Thyroid gland (tissue), 4 donors: ENCODE measurements around the gene ACTR6. TPM values are rescaled to one million over a fixed set of nuclear protein-coding genes. Genes with fewer than 3 reads are reported as not detected.

Experiments used
- DNase-seq, 2 donors: peaks; one replicate each; pipeline ENCODE4 v3.0.0-alpha.2; 2019
- H3K27ac ChIP-seq, 3 donors: fragments of 200-600 bp; sonication (generic); 1 replicate in 2 of 3; 2 replicates in 1 of 3; pipeline ENCODE4 v1.5.1; 2016 to 2019; ENCODE audit warnings: mild to moderate bottlenecking in 1 of 3, moderate library complexity in 1 of 3
- H3K27me3 ChIP-seq: fragments of 200-600 bp; sonication (generic); one replicate; pipeline ENCODE4 v1.5.1; 2019
- H3K36me3 ChIP-seq, 2 donors: fragments of 200-600 bp; sonication (generic); one replicate each; pipeline ENCODE4 v1.5.1; 2016 to 2019
- H3K4me1 ChIP-seq, 2 donors: fragments of 200-600 bp; sonication (generic); one replicate each; pipeline ENCODE4 v1.5.1; 2017 to 2019
- H3K4me3 ChIP-seq, 3 donors: fragments of 200-600 bp; sonication (generic); replicated peaks in 1 of 3; 1 replicate in 2 of 3; 2 replicates in 1 of 3; pipeline ENCODE4 v1.5.1; 2016; ENCODE audit warnings: mild to moderate bottlenecking in 1 of 3
- H3K9me3 ChIP-seq: fragments of 200-600 bp; sonication (generic); one replicate; pipeline ENCODE4 v1.5.1; 2017
- POLR2A ChIP-seq, 2 donors: fragments of 450-650 bp; IDR thresholded peaks; one replicate each; pipeline ENCODE4 v1.6.1; 2017; ENCODE audit warnings: antibody characterized with exemption in 2 of 2, mild to moderate bottlenecking in 2 of 2, moderate library complexity in 1 of 2
- WGBS, 2 donors: methylation state at CpG; one replicate each; pipeline ENCODE4 v1.1.5; 2017; 5-methylcytosine and 5-hydroxymethylcytosine counted together
- intact Hi-C: fragments of 100-400 bp; cut with DNase I; formaldehyde crosslinking; loops from one replicate; pipeline ENCODE4 v1.15.1; 2023
- total RNA-seq, 4 donors: library from RNA; depleted of rRNA; stranded (reverse); fragments of >200 nt; gene quantifications; one replicate each; pipeline ENCODE4 v1.2.3, GENCODE V29; 2016
- TF ChIP-seq, protein P1 (sequence below), 6 experiments: fragments of 200-600 bp in 3 of 6; fragments of 450-650 bp in 3 of 6; sonication (generic) in 3 of 6; IDR thresholded peaks; one replicate each; pipeline ENCODE4 v1.5.1; 2016 to 2019; ENCODE audit warnings: antibody characterized with exemption in 6 of 6, mild to moderate bottlenecking in 2 of 6, inconsistent platforms in 1 of 6, moderate library complexity in 1 of 6

ACTR6 gene
- total RNA-seq, 4 donors from 2014 or later, result 14.4 to 18.8 (median 16.7) TPM

DNA sequence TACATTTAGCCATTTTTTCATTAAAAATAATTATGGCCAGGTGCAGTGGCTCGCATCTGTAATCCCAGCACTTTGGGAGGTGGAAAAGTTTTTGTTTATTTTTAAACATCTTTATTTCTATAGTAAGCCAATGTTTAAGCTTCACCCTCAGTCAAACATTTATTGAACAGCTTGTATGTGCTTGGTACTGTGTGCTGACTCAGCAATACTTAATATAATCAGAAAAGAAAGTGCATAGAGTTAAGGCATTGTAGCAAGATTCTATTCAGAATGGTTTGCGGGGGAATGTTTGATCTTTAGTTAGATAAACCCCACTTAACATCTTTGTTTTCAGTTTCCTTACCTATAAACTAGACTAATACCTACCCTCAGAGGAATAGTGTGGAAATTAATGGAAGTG, 11.1 kb downstream of the ACTR6 start:
- Histone ChIP-seq H3K27ac (no peak overlapping the region), H3K27me3 (no peaks in the 10 kb centered on the region), H3K4me3 (no peak overlapping the region), H3K36me3 (peaks cover 16 to 44% of the 10 kb centered on the region in 2 donors), H3K4me1 (peaks cover 0 to 7% of the 10 kb centered on the region in 2 donors), H3K9me3 (no peaks in the 10 kb centered on the region)
- 95% methylated on average over 2 of the region's 2 CpGs for WGBS, 2 donors
- intact Hi-C loops, result no loop called here
- TF ChIP-seq, protein P1, sequence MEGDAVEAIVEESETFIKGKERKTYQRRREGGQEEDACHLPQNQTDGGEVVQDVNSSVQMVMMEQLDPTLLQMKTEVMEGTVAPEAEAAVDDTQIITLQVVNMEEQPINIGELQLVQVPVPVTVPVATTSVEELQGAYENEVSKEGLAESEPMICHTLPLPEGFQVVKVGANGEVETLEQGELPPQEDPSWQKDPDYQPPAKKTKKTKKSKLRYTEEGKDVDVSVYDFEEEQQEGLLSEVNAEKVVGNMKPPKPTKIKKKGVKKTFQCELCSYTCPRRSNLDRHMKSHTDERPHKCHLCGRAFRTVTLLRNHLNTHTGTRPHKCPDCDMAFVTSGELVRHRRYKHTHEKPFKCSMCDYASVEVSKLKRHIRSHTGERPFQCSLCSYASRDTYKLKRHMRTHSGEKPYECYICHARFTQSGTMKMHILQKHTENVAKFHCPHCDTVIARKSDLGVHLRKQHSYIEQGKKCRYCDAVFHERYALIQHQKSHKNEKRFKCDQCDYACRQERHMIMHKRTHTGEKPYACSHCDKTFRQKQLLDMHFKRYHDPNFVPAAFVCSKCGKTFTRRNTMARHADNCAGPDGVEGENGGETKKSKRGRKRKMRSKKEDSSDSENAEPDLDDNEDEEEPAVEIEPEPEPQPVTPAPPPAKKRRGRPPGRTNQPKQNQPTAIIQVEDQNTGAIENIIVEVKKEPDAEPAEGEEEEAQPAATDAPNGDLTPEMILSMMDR (IDR thresholded peaks at IDR 0.05), result no peak
- DNase-seq, result no peak

DNA sequence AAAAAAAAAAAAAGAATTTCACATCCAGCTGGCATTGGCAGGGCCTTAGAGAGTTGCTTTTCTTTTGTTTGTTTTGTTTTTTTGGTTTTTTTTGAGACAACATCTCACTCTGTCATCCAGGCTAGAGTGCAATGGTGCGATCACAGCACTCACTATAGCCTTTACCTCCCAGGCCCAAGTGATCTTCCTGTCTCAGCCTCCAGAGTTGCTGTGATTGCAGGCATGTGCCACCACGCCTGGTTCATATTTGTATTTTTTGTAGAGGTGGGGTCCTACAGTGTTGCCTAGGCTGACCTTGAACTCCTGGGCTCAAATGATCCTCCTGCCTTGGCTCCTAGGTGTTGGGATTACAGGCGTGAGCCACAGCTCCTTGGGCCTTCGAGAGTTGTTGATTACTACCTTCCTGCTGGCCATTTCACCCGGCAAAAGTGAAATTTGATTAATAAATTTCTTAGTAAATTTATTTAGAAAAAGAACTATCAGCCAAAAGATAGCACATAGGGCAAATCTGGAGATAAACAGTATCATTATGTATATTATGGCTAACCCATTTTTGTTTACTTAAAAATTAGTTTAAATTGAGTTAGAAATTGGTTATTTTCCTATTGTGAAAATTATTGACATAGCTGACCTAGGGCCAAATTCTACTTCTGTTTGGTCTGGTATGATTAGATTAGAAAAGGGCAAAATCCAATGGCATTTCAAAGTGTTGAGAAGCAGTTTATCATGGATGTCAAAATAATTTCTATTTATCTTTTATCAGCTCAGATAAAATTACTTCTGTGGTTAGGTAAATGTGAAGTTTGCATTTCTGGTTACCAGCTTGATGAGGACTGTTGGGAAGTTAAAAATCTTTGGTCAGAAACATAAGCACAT, 12.6 kb downstream of the ACTR6 start:
- peaks cover 16 to 44% of the 10 kb centered on the region in 2 donors for H3K36me3 ChIP-seq

DNA sequence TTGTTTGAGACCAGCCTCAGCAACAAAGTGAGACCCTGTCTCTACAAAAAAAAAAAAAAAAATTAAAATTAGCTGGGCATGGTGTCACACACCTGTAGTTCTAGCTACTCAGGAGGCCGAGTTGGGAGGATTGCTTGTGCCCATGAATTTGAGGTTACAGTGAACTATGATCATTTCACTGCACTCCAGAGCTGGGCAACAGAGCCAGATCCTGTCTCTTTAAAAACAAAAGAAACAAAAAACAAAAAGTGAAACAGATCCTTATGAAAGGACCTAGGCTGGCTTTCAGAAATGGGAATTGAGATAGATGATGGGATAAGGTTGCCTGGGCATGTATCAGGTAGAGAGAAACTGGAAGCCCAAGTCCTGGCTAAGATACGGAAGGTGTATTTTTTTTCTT, 13.9 kb downstream of the ACTR6 start:
- intact Hi-C loops, result no loop called here
- Histone ChIP-seq H3K27me3 (no peaks in the 10 kb centered on the region), H3K4me1 (peaks cover 0 to 7% of the 10 kb centered on the region in 2 donors), H3K4me3 (no peak overlapping the region), H3K36me3 (peaks cover 13 to 35% of the 10 kb centered on the region in 2 donors), H3K27ac (peak overlapping the region in 1 of 3 donors; percentile 16), H3K9me3 (no peaks in the 10 kb centered on the region)
- no peak for DNase-seq
- TF ChIP-seq, protein P1 (IDR thresholded peaks at IDR 0.05), result no peak
- WGBS, 2 donors, result 92% methylated on average over 2 of the region's 2 CpGs

More for the DNA sequence above, 12.6 kb downstream of the ACTR6 start:
- intact Hi-C loops, result no loop called here
- 97 to 98% methylated on average over 5 of the region's 5 CpGs for WGBS, 2 donors
- H3K27me3 ChIP-seq, result no peaks in the 10 kb centered on the region
- H3K4me3 ChIP-seq, result no peak overlapping the region
- no peaks in the 10 kb centered on the region for H3K9me3 ChIP-seq
- H3K4me1 ChIP-seq, result peaks cover 0 to 7% of the 10 kb centered on the region in 2 donors
- DNase-seq, result no peak
- no peak overlapping the region for H3K27ac ChIP-seq
- no peak for TF ChIP-seq POLR2A (IDR thresholded peaks at IDR 0.05)
- TF ChIP-seq, protein P1 (IDR thresholded peaks at IDR 0.05), result no peak

DNA sequence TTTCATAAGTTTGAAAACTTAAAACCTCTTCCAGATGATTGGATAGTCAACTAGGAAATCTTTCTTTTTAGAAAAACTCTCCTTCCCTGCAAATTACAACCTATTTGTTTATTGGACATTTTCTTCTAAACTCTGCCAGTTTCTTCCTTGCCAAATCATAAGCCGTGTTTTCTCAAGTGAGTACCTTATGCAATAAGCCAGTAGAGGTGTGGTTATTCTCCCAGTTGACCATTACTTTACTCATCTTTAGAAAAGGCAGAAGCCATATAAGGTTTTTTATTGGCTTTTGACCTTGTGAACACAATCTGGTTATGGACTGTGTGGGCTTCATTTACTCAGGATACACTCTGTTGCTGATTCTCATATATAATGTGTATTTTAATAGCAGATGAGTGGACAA, 14.6 kb downstream of the ACTR6 start:
- Histone ChIP-seq H3K4me1 (peaks cover 0 to 7% of the 10 kb centered on the region in 2 donors), H3K27me3 (no peaks in the 10 kb centered on the region), H3K36me3 (peaks cover 15 to 34% of the 10 kb centered on the region in 2 donors), H3K27ac (no peak overlapping the region), H3K4me3 (no peak overlapping the region), H3K9me3 (no peaks in the 10 kb centered on the region)
- 47 to 66% methylated on average over 1 of the region's 1 CpG for WGBS, 2 donors
- intact Hi-C loops, result no loop called here
- TF ChIP-seq POLR2A (IDR thresholded peaks at IDR 0.05), result no peak
- TF ChIP-seq, protein P1 (IDR thresholded peaks at IDR 0.05), result no peak
- no peak for DNase-seq

DNA sequence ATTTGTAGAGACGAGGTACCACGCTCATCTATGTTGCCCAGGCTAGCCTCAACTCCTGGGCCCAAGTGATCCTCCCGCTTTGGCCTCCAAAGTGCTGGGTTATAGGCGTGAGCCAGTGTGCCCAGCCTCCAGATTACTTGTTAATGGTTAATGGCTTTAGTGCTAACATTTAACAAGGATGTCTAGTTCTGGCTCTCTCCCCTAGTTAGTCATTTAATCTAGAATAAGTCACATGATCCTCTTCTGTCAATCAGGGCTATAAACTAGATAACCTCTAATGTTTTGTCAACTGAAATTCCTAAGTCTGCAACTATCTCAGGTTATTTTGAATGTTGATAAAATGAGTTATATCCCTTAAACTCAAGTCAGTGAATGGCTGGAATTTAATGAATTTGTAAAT, 15.7 kb downstream of the ACTR6 start:
- Histone ChIP-seq H3K27me3 (no peaks in the 10 kb centered on the region), H3K36me3 (peaks cover 13 to 31% of the 10 kb centered on the region in 2 donors), H3K4me1 (peaks cover 0 to 7% of the 10 kb centered on the region in 2 donors), H3K4me3 (no peak overlapping the region), H3K9me3 (no peaks in the 10 kb centered on the region), H3K27ac (no peak overlapping the region)
- 97 to 100% methylated on average over 4 of the region's 4 CpGs for WGBS, 2 donors
- TF ChIP-seq, protein P1 (IDR thresholded peaks at IDR 0.05), result no peak
- no peak for TF ChIP-seq POLR2A (IDR thresholded peaks at IDR 0.05)
- DNase-seq, result no peak
- intact Hi-C loops, result no loop called here
